CD4-positive, alpha-beta T cell treated with Interleukin-2 at 100 ng/mL for 4 hours (primary cell): ENCODE measurements around the gene RFXANK.
"Not testable (repeated sequence)": the region's sequence is repeated elsewhere in the genome, so short reads cannot be mapped to it uniquely, and the experiment has no call there.

ENCODE experiments used
- DNase-seq: peaks from one replicate; pipeline ENCODE4 v3.0.0-alpha.2; 2020; ENCODE audit warnings: low spot score

The RFXANK gene

GRCh38 chr19:19206938-19207337 lies 14.9 kb downstream of the RFXANK start:
- no peak for DNase-seq

GRCh38 chr19:19207637-19208572 lies 15.8 kb downstream of the RFXANK start:
- no peak for DNase-seq

GRCh38 chr19:19209372-19209771 lies 17.3 kb downstream of the RFXANK start:
- no peak for DNase-seq

DNA sequence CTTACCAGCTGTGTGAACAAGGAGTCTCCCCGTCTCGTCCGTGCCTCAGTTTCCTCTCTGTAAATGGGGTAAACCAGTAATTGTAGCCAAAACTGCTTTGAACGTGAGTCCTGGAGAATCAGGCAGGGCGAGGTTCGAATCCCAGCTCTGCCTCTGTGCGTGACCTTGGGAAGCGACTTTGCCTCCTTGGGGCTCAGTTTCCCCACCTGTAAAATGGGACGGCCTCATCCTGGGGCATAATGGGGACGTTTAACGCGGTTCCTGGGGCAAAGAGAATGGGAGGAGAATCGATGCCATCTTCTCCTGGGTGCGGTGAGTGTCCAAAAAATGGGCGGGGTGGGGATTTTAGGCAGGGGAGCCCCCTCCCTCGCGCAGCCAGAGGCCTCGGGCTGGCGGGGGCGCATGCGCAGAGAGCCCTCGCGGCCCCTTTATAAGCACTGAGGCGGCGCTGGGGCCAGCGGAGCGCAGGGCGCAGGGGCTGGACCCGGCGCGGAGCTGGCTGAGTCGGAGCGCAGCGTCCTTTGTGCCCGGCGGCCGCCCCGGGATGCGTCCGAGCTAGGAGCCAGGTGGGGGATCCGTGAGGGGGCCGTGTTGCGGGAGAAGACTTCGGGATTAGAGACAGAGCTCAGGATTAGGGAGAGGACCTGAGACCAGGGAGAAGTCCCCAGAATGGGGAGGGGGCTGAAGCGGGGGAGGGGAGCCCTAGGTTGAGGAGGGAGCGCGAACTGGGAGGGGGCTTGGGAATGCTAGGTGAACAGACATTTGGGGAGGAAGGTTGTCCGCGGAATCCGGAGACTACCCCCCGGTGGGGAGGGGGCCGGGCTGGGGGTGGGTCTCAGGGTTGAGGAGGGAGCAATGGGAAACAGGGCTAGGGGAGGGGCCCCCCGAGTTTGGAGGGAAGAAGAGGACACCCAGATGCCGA lies 19.7 kb downstream of the RFXANK start, which contains the start of gene NCAN:
Gene NCAN, plus strand, starts transcription at position 460 of the 922 bp plus-strand sequence. CDS start 4,996 bp downstream, outside the sequence.
- no peak for DNase-seq

DNA sequence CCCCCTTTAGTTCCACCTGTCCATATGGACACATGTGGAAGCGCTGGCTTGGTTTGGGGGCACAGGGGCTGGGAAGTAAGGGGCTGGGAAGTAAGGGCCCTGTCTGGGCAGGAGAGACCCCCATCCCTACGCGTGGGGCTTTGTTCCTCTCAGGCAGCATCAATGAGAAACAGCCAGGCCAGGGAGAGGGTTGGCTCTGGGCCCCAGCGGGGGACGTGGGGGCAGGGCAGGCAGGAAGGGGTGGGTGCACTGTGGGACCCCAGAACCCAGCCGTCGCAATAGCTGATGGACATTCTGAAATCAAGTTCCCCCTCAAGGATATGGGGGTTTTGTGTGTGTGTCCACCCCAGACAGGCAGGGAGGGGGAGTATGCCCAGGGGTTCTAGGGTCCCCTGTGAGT lies 20.9 kb downstream of the RFXANK start:
- DNase-seq, result no peak

DNA sequence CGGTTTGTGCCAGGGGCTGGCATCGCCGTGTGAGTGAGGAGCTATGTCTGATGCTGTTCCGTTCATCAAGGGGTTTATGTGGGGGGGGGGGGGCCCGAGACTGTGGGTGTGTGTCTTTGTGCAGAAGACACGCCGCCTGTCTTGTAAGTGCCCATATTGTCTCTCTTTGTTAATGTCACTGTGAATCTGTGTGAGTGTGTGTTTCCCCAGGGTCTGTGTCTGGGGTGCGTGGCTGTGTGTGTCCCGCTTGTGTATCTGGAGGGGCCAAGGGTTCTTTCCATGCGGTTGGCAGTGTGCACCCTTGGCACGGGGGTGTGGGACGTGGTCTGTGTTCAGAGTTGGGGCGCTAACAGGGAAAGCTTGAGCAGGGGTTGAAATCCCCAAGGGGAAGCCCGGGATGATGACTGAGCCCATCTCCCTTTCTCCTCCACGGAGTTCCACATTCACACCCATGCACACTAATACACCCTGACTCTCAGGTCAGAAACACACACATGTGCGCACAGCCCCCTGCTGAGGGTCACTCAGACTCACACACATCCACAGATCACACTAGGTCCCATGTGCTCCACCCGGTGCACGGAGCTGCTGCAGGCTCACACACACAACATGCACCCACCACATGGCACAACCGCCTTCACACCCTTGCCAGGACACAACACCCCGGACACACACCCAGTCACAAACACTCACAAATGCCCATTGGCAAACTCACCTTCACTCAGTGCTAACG lies 21.5 kb downstream of the RFXANK start:
- no peak for DNase-seq

DNA sequence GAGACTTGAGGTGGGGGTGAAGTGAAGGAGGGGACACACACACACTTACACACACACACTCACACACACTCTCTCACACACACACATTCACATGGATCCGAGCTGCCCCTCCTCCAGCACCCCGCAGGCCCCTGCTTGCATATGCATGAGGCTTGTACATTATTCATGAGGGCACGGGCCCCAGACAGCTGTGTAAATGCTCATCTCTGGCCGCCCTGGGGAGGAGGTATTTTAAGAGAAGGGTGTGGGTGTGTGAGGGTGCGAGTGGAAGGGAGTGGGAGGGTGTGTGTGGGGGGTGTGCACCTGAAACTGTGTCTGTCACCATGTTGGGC lies 22.1 kb downstream of the RFXANK start:
- DNase-seq, result no peak

GRCh38 chr19:19214892-19215291 lies 22.8 kb downstream of the RFXANK start:
- peak; percentile 11 for DNase-seq

- DNase-seq, result no peak
Observed at GRCh38 chr19:19215792-19216191, 23.7 kb downstream of the RFXANK start.

DNA sequence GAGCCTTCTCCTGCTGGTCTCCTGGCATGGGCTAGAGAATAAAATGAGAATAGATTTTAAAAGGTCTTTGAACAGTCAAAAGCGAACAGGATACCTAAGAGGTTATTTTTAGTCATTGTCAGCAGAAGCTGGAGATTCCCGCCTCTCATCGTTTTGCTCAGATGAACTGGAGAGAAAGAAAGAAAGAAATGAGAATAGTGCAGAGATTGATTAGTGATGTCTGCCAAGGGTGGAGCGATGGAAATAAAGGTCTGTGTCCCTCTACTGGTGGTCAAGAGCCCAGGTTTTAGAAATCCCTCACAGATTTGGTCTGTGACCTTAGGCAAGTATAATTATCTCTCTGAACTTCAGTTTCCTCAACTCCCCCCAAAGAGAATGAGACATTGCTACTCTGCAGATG lies 25.0 kb downstream of the RFXANK start:
- no peak for DNase-seq

DNA sequence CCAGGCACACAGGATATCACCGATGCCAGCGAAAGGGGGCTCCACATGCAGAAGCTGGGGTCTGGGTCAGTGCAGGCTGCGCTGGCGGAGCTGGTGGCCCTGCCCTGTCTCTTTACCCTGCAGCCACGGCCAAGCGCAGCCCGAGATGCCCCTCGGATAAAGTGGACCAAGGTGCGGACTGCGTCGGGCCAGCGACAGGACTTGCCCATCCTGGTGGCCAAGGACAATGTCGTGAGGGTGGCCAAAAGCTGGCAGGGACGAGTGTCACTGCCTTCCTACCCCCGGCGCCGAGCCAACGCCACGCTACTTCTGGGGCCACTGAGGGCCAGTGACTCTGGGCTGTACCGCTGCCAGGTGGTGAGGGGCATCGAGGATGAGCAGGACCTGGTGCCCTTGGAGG lies 26.9 kb downstream of the RFXANK start:
- no peak for DNase-seq

GRCh38 chr19:19221000-19221399 lies 28.9 kb downstream of the RFXANK start:
- not testable (repeated sequence) for DNase-seq

DNA sequence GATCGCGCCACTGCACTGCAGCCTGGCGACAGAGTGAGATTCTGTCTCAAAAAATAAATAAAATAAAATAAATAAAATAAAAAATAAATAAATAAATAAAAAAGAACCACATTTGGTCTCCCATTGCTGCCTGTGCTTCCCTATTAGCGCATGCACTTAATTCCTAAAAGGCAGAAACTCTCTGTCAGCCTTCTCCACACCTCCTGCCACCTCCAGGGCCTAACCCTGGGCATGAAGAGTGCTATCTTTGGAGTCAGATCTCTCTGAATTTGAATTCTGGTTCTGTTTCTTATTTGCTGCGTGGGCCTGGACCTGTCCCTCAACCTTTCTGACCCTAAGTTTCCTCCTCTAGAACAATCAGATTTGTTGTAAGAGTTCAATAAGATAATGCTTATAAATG lies 31.0 kb downstream of the RFXANK start:
- no peak for DNase-seq

DNA sequence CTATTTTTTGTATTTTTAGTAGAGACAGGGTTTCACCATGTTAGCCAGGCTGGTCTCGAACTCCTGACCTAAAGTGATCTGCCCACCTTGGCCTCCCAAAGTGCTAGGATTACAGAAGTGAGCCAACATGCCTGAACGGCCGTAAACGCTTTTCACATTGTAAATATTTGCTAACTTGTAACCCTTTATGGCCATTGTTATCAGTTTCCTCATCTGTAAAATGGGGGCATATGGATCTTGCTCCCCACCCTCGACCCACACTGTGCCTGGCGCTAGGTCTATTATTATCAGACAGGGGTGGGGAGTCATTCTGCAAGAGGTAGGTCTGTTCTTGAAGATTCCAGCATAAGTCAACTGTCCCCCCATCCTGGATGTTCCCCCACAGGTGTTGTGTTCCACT lies 31.6 kb downstream of the RFXANK start:
- no peak for DNase-seq

- DNase-seq, result no peak
Observed at GRCh38 chr19:19224150-19224851, 32.2 kb downstream of the RFXANK start.

DNA sequence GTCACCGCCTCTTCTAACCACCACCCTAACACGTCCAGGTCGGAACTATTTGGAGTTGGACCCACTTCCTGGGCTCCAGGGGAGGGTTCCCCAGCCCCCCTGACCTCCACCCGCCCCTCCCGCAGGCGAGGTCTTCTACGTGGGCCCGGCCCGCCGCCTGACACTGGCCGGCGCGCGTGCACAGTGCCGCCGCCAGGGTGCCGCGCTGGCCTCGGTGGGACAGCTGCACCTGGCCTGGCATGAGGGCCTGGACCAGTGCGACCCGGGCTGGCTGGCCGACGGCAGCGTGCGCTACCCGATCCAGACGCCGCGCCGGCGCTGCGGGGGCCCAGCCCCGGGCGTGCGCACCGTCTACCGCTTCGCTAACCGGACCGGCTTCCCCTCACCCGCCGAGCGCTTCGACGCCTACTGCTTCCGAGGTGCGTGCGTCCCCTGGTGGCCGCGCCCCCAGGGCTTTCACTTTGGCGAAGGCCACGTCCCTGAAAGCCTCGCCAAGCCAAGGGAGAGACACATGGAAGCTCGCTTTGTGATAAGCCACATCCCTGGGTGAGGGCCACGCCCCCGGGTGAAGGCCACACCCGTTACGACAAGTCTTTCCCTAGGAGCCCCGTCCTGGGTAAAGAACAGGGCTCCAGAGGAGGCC lies 32.9 kb downstream of the RFXANK start:
- peak; percentile 73 for DNase-seq

- DNase-seq, result no peak
Observed at GRCh38 chr19:19226204-19226603, 34.1 kb downstream of the RFXANK start.

DNA sequence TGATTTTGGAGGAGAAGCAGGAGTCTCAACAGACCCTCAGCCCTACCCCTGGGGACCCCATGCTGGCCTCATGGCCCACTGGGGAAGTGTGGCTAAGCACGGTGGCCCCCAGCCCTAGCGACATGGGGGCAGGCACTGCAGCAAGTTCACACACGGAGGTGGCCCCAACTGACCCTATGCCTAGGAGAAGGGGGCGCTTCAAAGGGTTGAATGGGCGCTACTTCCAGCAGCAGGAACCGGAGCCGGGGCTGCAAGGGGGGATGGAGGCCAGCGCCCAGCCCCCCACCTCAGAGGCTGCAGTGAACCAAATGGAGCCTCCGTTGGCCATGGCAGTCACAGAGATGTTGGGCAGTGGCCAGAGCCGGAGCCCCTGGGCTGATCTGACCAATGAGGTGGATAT lies 34.6 kb downstream of the RFXANK start:
- DNase-seq, result no peak

DNA sequence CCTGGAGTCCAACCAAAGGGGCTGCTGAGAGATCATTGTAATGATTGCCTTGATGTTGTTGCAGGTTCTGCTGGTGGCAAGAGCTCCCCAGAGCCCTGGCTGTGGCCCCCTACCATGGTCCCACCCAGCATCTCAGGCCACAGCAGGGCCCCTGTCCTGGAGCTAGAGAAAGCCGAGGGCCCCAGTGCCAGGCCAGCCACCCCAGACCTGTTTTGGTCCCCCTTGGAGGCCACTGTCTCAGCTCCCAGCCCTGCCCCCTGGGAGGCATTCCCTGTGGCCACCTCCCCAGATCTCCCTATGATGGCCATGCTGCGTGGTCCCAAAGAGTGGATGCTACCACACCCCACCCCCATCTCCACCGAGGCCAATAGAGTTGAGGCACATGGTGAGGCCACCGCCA lies 35.2 kb downstream of the RFXANK start:
- DNase-seq, result no peak

DNA sequence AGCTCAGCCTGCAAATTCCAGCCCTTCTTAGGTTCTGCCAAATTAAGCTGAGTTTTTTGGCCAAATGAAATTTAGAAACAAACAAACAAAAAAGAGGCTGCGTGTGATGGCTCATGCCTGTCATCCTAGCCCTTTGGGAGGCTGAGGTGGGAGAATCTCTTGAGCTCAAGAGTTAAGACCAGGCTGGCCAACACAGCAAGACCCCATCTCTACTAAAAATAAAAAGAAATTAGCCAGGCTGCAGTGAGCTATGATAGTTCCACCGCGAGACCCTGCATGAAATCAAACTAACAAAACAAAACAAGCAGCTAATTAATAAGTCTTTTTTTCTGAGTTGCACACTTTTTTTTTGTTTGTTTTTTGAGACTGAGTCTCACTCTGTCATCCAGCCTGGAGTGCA lies 37.6 kb downstream of the RFXANK start:
- no peak for DNase-seq

DNA sequence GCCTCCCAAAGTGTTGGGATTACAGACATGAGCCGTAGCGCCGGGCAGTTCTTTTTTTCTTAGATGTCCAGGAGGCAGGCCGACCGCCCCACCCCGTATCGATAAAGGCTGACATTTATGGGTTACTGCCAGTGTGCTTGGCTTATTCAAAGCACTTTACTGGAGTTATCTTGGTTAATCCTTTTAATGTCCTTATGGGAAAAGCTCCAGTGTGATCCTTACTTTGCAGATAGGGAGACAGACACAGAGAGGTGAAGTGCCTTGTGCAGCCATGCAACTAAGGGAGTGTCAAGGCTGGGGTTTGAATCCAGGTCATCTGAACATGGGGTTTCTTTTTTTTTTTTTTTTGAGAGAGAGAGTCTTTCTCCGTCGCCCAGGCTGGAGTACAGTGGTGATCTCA lies 38.9 kb downstream of the RFXANK start:
- no peak for DNase-seq
